Measurements from ENCODE around the gene PDE10A.
"Not testable (repeated sequence)": the region's sequence is repeated elsewhere in the genome, so short reads cannot be mapped to it uniquely, and the experiment has no call there.

The PDE10A gene

GRCh38 chr6:165554644-165555043 lies 108.4 kb downstream of the PDE10A start:
- not testable (repeated sequence) for H3K4me1 Mint-ChIP-seq (ENCODE audit: low read depth); H3K27me3 Mint-ChIP-seq; H3K27ac Mint-ChIP-seq; H3K9me3 Mint-ChIP-seq (ENCODE audit: low read depth); H3K4me3 Mint-ChIP-seq; H3K36me3 Mint-ChIP-seq

- H3K4me1 Mint-ChIP-seq (ENCODE audit: low read depth), result no peaks in the 10 kb centered on the region
- no peak overlapping the region for H3K4me3 Mint-ChIP-seq
- H3K36me3 Mint-ChIP-seq, result no peaks in the 10 kb centered on the region
- H3K9me3 Mint-ChIP-seq (ENCODE audit: low read depth), result no peaks in the 10 kb centered on the region
- H3K27ac Mint-ChIP-seq, result no peak overlapping the region
- no peaks in the 10 kb centered on the region for H3K27me3 Mint-ChIP-seq
Measured at GRCh38 chr6:165552248-165552736, 110.7 kb downstream of the PDE10A start.

- H3K27ac Mint-ChIP-seq, result no peak overlapping the region
- H3K36me3 Mint-ChIP-seq, result no peaks in the 10 kb centered on the region
- H3K27me3 Mint-ChIP-seq, result no peaks in the 10 kb centered on the region
- no peaks in the 10 kb centered on the region for H3K4me1 Mint-ChIP-seq (ENCODE audit: low read depth)
- H3K9me3 Mint-ChIP-seq (ENCODE audit: low read depth), result no peaks in the 10 kb centered on the region
- H3K4me3 Mint-ChIP-seq, result no peak overlapping the region
Measured at GRCh38 chr6:165551828-165552227, 111.2 kb downstream of the PDE10A start.

DNA sequence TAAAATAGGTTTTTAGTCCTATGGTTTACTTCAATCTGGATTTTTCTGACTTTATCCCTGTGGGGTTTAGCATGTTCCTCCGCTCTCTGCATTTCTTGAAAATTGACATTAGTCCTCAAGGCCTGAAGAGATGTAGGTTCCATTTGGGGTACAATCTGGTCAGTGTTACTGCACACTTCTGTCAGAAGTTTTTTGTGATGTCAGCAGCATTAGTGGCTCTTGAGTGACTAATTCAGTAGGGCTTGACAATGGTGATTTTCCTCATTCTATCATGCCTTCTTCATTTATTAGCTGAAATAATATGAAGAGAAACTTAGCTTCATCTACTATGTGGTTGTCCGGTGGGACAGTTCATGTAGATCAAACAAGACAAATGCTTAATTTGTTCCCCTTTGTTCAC lies 114.6 kb downstream of the PDE10A start:
- Mint-ChIP-seq H3K4me3 (no peak overlapping the region), H3K27me3 (no peaks in the 10 kb centered on the region), H3K27ac (no peak overlapping the region), H3K4me1 (ENCODE audit: low read depth) (no peaks in the 10 kb centered on the region), H3K36me3 (no peaks in the 10 kb centered on the region), H3K9me3 (ENCODE audit: low read depth) (no peaks in the 10 kb centered on the region)

- H3K36me3 Mint-ChIP-seq, result no peaks in the 10 kb centered on the region
- H3K4me3 Mint-ChIP-seq, result no peak overlapping the region
- H3K4me1 Mint-ChIP-seq (ENCODE audit: low read depth), result no peaks in the 10 kb centered on the region
- H3K27ac Mint-ChIP-seq, result no peak overlapping the region
- H3K9me3 Mint-ChIP-seq (ENCODE audit: low read depth), result no peaks in the 10 kb centered on the region
- no peaks in the 10 kb centered on the region for H3K27me3 Mint-ChIP-seq
Measured at GRCh38 chr6:165545806-165546205, 117.2 kb downstream of the PDE10A start.

DNA sequence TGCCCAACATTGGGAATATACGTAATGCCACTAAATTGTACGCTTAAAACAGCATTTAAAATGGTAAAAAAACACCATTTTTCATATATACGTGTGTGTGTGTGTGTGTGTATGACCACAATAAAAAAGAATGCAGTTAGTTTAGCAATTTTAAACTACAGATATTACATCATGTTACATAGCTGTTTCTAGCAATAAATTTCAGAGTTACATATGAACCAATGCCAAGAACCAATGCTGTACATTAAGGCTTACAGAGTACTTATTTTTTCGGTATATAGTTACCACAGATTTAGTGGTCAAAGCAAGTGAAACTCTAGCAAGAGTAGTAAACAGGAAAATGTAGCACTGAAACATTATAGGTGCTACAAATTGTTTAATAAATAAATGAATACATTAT lies 119.3 kb downstream of the PDE10A start:
- H3K4me3 Mint-ChIP-seq, result no peak overlapping the region
- no peaks in the 10 kb centered on the region for H3K27me3 Mint-ChIP-seq
- no peaks in the 10 kb centered on the region for H3K36me3 Mint-ChIP-seq
- H3K9me3 Mint-ChIP-seq (ENCODE audit: low read depth), result no peaks in the 10 kb centered on the region
- no peak overlapping the region for H3K27ac Mint-ChIP-seq
- no peaks in the 10 kb centered on the region for H3K4me1 Mint-ChIP-seq (ENCODE audit: low read depth)

- Mint-ChIP-seq H3K27me3 (no peaks in the 10 kb centered on the region), H3K36me3 (no peaks in the 10 kb centered on the region), H3K9me3 (ENCODE audit: low read depth) (no peaks in the 10 kb centered on the region), H3K4me3 (no peak overlapping the region), H3K27ac (no peak overlapping the region), H3K4me1 (ENCODE audit: low read depth) (no peaks in the 10 kb centered on the region)
Measured at GRCh38 chr6:165536911-165537310, 126.1 kb downstream of the PDE10A start.

GRCh38 chr6:165519316-165519715 lies 143.7 kb downstream of the PDE10A start:
- H3K4me1 Mint-ChIP-seq (ENCODE audit: low read depth), result no peaks in the 10 kb centered on the region
- no peaks in the 10 kb centered on the region for H3K27me3 Mint-ChIP-seq
- H3K27ac Mint-ChIP-seq, result no peak overlapping the region
- no peak overlapping the region for H3K4me3 Mint-ChIP-seq
- no peaks in the 10 kb centered on the region for H3K9me3 Mint-ChIP-seq (ENCODE audit: low read depth)
- H3K36me3 Mint-ChIP-seq, result no peaks in the 10 kb centered on the region

GRCh38 chr6:165515963-165516624 lies 146.9 kb downstream of the PDE10A start:
- H3K4me1 Mint-ChIP-seq (ENCODE audit: low read depth), result no peaks in the 10 kb centered on the region

GRCh38 chr6:165514621-165515020 lies 148.4 kb downstream of the PDE10A start:
- Mint-ChIP-seq H3K4me3 (no peak overlapping the region), H3K36me3 (no peaks in the 10 kb centered on the region), H3K27ac (no peak overlapping the region), H3K27me3 (no peaks in the 10 kb centered on the region), H3K4me1 (ENCODE audit: low read depth) (no peaks in the 10 kb centered on the region), H3K9me3 (ENCODE audit: low read depth) (no peaks in the 10 kb centered on the region)

More at GRCh38 chr6:165515963-165516624, 146.9 kb downstream of the PDE10A start:
- Mint-ChIP-seq H3K27ac (no peak overlapping the region), H3K4me3 (no peak overlapping the region), H3K27me3 (no peaks in the 10 kb centered on the region), H3K36me3 (no peaks in the 10 kb centered on the region), H3K9me3 (ENCODE audit: low read depth) (no peaks in the 10 kb centered on the region)

- Mint-ChIP-seq H3K4me3 (no peak overlapping the region), H3K27ac (no peak overlapping the region), H3K9me3 (ENCODE audit: low read depth) (no peaks in the 10 kb centered on the region), H3K36me3 (no peaks in the 10 kb centered on the region), H3K27me3 (no peaks in the 10 kb centered on the region), H3K4me1 (ENCODE audit: low read depth) (no peaks in the 10 kb centered on the region)
Measured at GRCh38 chr6:165511807-165512206, 151.2 kb downstream of the PDE10A start.

DNA sequence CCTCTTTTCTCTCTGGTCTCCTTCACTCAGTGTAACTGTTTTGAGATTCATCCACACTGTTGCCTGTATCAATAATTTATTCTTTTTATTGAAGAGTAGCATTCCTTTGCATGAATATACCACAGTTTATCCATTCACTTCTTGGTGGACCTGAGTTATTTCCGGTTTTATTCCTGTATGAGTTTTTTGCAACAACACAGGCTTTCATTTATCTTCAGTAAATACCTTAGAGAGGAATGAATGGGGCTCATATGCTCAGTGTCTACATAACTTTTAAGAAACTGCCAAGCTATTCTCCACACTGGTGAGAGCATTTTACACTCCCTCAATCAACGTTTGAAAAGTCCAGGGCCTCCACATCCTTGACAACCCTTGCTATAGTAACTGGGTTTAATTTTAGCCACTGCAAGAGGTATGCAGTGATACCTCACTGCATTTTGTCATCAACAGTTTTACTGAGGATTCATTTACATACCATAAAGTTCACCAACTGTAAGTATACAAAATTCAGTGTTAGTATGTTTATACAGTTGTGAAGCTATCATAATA lies 154.6 kb downstream of the PDE10A start:
- H3K27ac Mint-ChIP-seq, result no peak overlapping the region
- no peaks in the 10 kb centered on the region for H3K4me1 Mint-ChIP-seq (ENCODE audit: low read depth)
- no peaks in the 10 kb centered on the region for H3K27me3 Mint-ChIP-seq
- H3K9me3 Mint-ChIP-seq (ENCODE audit: low read depth), result no peaks in the 10 kb centered on the region
- H3K4me3 Mint-ChIP-seq, result no peak overlapping the region
- H3K36me3 Mint-ChIP-seq, result no peaks in the 10 kb centered on the region

GRCh38 chr6:165506657-165507056 lies 156.4 kb downstream of the PDE10A start:
- Mint-ChIP-seq H3K36me3 (no peaks in the 10 kb centered on the region), H3K4me3 (no peak overlapping the region), H3K27ac (no peak overlapping the region), H3K4me1 (ENCODE audit: low read depth) (no peaks in the 10 kb centered on the region), H3K27me3 (no peaks in the 10 kb centered on the region), H3K9me3 (ENCODE audit: low read depth) (no peaks in the 10 kb centered on the region)

DNA sequence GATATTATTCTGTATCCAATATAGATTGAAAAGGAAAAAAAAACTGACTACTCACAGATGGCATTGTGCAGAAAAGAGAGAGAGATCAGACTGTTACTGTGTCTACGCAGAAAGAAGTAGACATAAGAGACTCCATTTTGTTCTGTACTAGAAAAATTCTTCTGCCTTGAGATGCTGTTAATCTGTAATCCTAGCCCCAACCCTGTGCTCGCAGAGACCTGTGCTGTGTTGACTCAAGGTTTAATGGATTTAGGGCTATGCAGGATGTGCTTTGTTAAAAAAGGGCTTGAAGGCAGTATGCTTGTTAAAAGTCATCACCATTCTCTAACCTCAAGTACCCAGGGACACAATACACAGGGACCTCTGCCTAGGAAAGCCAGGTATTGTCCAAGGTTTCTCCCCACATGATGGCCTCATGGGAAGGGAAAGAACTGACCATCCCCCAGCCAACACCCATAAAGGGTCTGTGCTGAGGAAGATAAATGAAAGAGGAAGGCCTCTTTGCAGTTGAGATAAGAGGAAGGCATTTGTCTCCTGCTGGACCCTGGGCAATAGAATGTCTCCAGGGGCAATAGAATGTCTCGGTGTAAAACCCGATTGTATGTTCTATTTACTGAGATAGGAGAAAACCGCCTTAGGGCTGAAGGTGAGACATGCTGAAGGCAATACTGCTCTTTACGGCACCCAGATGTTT lies 162.7 kb downstream of the PDE10A start:
- not testable (repeated sequence) for H3K27me3 Mint-ChIP-seq; H3K4me1 Mint-ChIP-seq (ENCODE audit: low read depth); H3K9me3 Mint-ChIP-seq (ENCODE audit: low read depth); H3K4me3 Mint-ChIP-seq; H3K27ac Mint-ChIP-seq; H3K36me3 Mint-ChIP-seq

GRCh38 chr6:165497472-165497871 lies 165.6 kb downstream of the PDE10A start:
- Mint-ChIP-seq H3K4me3 (no peak overlapping the region), H3K36me3 (no peaks in the 10 kb centered on the region), H3K4me1 (ENCODE audit: low read depth) (no peaks in the 10 kb centered on the region), H3K27ac (no peak overlapping the region), H3K27me3 (no peaks in the 10 kb centered on the region), H3K9me3 (ENCODE audit: low read depth) (peaks cover 2% of the 10 kb centered on the region)
